OCI-LY7 (cell line): ENCODE measurements around the gene TMSB15A.

Source experiments
- EZH2phosphoT487 ChIP-seq: fragments of 200-600 bp; sonication (generic); IDR thresholded peaks from 2 replicates; pipeline ENCODE4 v1.6.1; 2018; ENCODE audit warnings: low read depth, borderline replicate concordance, mild to moderate bottlenecking, mixed run types, antibody characterized with exemption, low read length, moderate library complexity, mixed read lengths
- TF ChIP-seq, protein P1 (sequence below): fragments of 200-600 bp; sonication (generic); conservative IDR thresholded peaks from 2 replicates; pipeline ENCODE4 v1.5.1; 2014; ENCODE audit warnings: mild to moderate bottlenecking, antibody characterized with exemption, low read length, moderate library complexity, mixed read lengths

DNA sequence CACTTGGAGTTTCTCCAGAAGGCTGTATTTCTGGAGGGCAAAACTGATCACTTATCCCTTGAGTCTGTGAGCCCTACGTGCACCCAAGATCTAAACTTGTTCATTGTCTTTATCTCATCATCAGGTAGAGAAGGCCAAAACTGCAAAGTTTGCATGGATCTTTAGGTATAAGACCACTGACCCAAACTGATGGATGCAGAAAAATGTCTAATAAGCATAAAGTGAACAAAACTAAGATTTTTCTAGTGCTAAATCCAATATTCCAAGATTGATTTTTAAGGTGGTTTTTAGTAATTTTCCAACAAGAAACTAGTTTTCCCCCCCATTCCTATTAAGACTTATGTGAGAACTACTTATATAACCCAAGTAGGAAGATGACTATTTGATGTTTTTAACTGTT, 2.0 kb downstream of the TMSB15A start:
- TF ChIP-seq, protein P1, sequence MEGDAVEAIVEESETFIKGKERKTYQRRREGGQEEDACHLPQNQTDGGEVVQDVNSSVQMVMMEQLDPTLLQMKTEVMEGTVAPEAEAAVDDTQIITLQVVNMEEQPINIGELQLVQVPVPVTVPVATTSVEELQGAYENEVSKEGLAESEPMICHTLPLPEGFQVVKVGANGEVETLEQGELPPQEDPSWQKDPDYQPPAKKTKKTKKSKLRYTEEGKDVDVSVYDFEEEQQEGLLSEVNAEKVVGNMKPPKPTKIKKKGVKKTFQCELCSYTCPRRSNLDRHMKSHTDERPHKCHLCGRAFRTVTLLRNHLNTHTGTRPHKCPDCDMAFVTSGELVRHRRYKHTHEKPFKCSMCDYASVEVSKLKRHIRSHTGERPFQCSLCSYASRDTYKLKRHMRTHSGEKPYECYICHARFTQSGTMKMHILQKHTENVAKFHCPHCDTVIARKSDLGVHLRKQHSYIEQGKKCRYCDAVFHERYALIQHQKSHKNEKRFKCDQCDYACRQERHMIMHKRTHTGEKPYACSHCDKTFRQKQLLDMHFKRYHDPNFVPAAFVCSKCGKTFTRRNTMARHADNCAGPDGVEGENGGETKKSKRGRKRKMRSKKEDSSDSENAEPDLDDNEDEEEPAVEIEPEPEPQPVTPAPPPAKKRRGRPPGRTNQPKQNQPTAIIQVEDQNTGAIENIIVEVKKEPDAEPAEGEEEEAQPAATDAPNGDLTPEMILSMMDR = no peak
- no peak for TF ChIP-seq EZH2phosphoT487
